Mesenchymal stem cell (in vitro differentiated cells and primary cell): ENCODE measurements around the gene FFAR2.

Experiments used
- DNase-seq: peaks from one replicate; pipeline ENCODE4 v3.0.0-alpha.2; 2013
- H2AFZ ChIP-seq: one replicate; pipeline ENCODE4 v1.6.1; 2013; ENCODE audit warnings: low read depth, mild to moderate bottlenecking, control low read depth, inconsistent platforms, low read length, moderate library complexity
- H2AK5ac ChIP-seq: 2 replicates; pipeline ENCODE4 v1.6.1; 2013; ENCODE audit warnings: low read length, moderate library complexity, mild to moderate bottlenecking, inconsistent platforms; ENCODE audit not compliant: severe bottlenecking
- H2BK120ac ChIP-seq: one replicate; pipeline ENCODE4 v1.6.1; 2013; ENCODE audit warnings: low read depth, mild to moderate bottlenecking, inconsistent platforms, low read length, moderate library complexity
- H2BK12ac ChIP-seq, 2 experiments: one replicate each; pipeline ENCODE4 v1.6.1; 2013; ENCODE audit warnings: inconsistent platforms in 2 of 2, low read length in 2 of 2, mild to moderate bottlenecking in 2 of 2, moderate library complexity in 2 of 2, control low read depth in 1 of 2
- H2BK15ac ChIP-seq: one replicate; pipeline ENCODE4 v1.6.1; 2013; ENCODE audit warnings: mild to moderate bottlenecking, low read depth, inconsistent platforms; ENCODE audit not compliant: poor library complexity, severe bottlenecking
- H2BK5ac ChIP-seq: 2 replicates; pipeline ENCODE4 v1.6.1; 2013; ENCODE audit warnings: low read depth, mild to moderate bottlenecking, low read length, control low read depth, inconsistent platforms; ENCODE audit not compliant: poor library complexity, severe bottlenecking
- H3K14ac ChIP-seq, 2 experiments: one replicate each; pipeline ENCODE4 v1.6.1; 2013; ENCODE audit warnings: inconsistent platforms in 2 of 2, low read length in 2 of 2, control low read depth in 1 of 2, mild to moderate bottlenecking in 1 of 2, moderate library complexity in 1 of 2
- H3K18ac ChIP-seq, 2 experiments: one replicate each; pipeline ENCODE4 v1.6.1; 2013; ENCODE audit warnings: inconsistent platforms in 2 of 2, low read length in 2 of 2, control low read depth in 1 of 2, low read depth in 1 of 2, mild to moderate bottlenecking in 1 of 2
- H3K23ac ChIP-seq, 2 experiments: one replicate each; pipeline ENCODE4 v1.6.1; 2013; ENCODE audit warnings: inconsistent platforms in 2 of 2, low read length in 2 of 2, mild to moderate bottlenecking in 2 of 2, moderate library complexity in 2 of 2, control low read depth in 1 of 2
- H3K27ac ChIP-seq: 2 replicates; pipeline ENCODE4 v1.5.1; 2013; ENCODE audit warnings: mild to moderate bottlenecking, moderate library complexity, low read length, control low read depth, inconsistent platforms; ENCODE audit not compliant: poor library complexity, severe bottlenecking
- H3K27me3 ChIP-seq, 2 experiments: 2 replicates each; pipeline versions ENCODE4 v1.6.1 to v1.7.0; 2013; ENCODE audit warnings: low read length in 2 of 2, mild to moderate bottlenecking in 2 of 2, moderate library complexity in 2 of 2, control low read depth in 1 of 2, inconsistent platforms in 1 of 2; ENCODE audit not compliant: control insufficient read depth in 1 of 2, insufficient read depth in 1 of 2
- H3K36me3 ChIP-seq, 2 experiments: 2 replicates each; pipeline versions ENCODE4 v1.6.1 to v1.7.0; 2013; ENCODE audit warnings: low read length in 2 of 2, control low read depth in 1 of 2, inconsistent platforms in 1 of 2, low read depth in 1 of 2, mild to moderate bottlenecking in 1 of 2; ENCODE audit not compliant: insufficient read depth in 2 of 2, control insufficient read depth in 1 of 2
- H3K4ac ChIP-seq, 2 experiments: one replicate each; pipeline ENCODE4 v1.6.1; 2013; ENCODE audit warnings: inconsistent platforms in 2 of 2, low read length in 2 of 2, mild to moderate bottlenecking in 2 of 2, moderate library complexity in 2 of 2, control low read depth in 1 of 2, low read depth in 1 of 2
- H3K4me1 ChIP-seq: 2 replicates; pipeline ENCODE4 v1.6.1; 2013; ENCODE audit warnings: low read depth, low read length, control low read depth; ENCODE audit not compliant: control insufficient read depth, insufficient read depth
- H3K4me2 ChIP-seq: 2 replicates; pipeline ENCODE4 v1.6.1; 2013; ENCODE audit warnings: low read length, mild to moderate bottlenecking, inconsistent platforms; ENCODE audit not compliant: poor library complexity, severe bottlenecking
- H3K4me3 ChIP-seq, 2 experiments: 2 replicates each; pipeline versions ENCODE4 v1.5.1 to v1.7.0; 2013; ENCODE audit warnings: low read length in 2 of 2, mild to moderate bottlenecking in 2 of 2, control low read depth in 1 of 2, low read depth in 1 of 2; ENCODE audit not compliant: insufficient read depth in 1 of 2
- H3K79me1 ChIP-seq: replicated peaks from 2 replicates; pipeline ENCODE4 v1.6.1; 2013; ENCODE audit warnings: mild to moderate bottlenecking, control low read depth, low read length, inconsistent platforms; ENCODE audit not compliant: poor library complexity, severe bottlenecking
- H3K9ac ChIP-seq: 2 replicates; pipeline ENCODE4 v1.7.0; 2013; ENCODE audit warnings: mild to moderate bottlenecking, low read length, moderate library complexity
- H3K9me3 ChIP-seq: 2 replicates; pipeline ENCODE4 v1.7.0; 2013; ENCODE audit warnings: mild to moderate bottlenecking, low read length; ENCODE audit not compliant: control insufficient read depth
- H4K8ac ChIP-seq: one replicate; pipeline ENCODE4 v1.6.1; 2013; ENCODE audit warnings: inconsistent platforms, mild to moderate bottlenecking, low read length, moderate library complexity
- H4K91ac ChIP-seq: one replicate; pipeline ENCODE4 v1.6.1; 2013; ENCODE audit warnings: mild to moderate bottlenecking, low read length, inconsistent platforms
- WGBS: methylation state at CpG from one replicate; pipeline ENCODE4 v1.1.7; 2013; ENCODE audit warnings: mixed read lengths; 5-methylcytosine and 5-hydroxymethylcytosine counted together

The FFAR2 gene

DNA sequence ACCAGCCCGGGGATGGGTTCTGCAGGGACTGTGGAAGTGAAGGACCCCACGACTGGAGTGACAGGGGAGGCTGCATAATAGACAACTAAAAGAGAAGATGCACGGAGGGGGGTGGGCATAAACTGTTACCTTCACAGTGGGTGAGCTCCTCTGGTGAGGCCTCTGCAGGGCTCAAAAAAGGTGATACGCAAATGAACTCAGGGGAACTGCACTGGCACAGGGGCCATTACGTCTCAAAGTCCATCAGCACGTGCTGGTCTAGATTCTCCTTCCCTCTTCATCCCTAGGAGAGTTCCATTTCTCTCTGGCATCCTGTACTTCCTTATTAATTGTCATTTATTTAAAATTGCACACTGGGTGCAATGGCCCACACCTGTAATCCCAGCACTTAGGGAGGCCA lies 8.1 kb upstream of the FFAR2 start:
- no peak overlapping the region for H3K4me2 ChIP-seq
- H3K23ac ChIP-seq, result no peak overlapping the region
- no peak overlapping the region for H3K18ac ChIP-seq
- no peak overlapping the region for H4K91ac ChIP-seq
- H3K4me1 ChIP-seq, result no peaks in the 10 kb centered on the region
- peak overlapping the region in 1 of 2 experiments; percentile 6 for H2BK12ac ChIP-seq
- peaks cover 0 to 21% of the 10 kb centered on the region in 2 experiments for H3K27me3 ChIP-seq
- no peak overlapping the region for H2BK5ac ChIP-seq
- H4K8ac ChIP-seq, result no peak overlapping the region
- H3K4me3 ChIP-seq, result no peak overlapping the region
- no peak overlapping the region for H3K4ac ChIP-seq
- H2AK5ac ChIP-seq, result no peak overlapping the region
- H3K9me3 ChIP-seq, result no peaks in the 10 kb centered on the region
- no peak overlapping the region for H2AFZ ChIP-seq
- H3K27ac ChIP-seq, result no peak overlapping the region
- no peak overlapping the region for H2BK15ac ChIP-seq
- 76% methylated on average over 6 of the region's 6 CpGs for WGBS
- no peaks in the 10 kb centered on the region for H3K79me1 ChIP-seq
- DNase-seq, result no peak
- H3K9ac ChIP-seq, result no peak overlapping the region
- no peaks in the 10 kb centered on the region for H3K36me3 ChIP-seq
- H2BK120ac ChIP-seq, result no peak overlapping the region
- no peak overlapping the region for H3K14ac ChIP-seq

DNA sequence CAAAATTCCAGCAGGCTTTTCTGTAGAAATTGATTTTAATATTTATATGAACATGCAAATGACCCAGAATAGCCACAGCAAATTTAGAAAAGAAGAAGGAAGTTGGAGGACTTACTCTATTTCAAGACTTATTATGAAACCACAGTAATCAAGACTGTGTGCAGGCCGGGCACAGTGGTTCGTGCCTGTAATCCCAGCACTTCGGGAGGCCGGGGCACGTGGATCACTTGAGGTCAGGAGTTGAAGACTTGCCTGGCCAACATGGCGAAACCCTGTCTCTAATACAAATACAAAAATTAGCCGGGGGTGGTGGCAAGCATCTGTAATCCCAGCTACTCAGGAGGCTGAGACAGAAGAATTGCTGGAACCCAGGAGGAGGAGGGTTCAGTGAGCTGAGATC lies 6.0 kb upstream of the FFAR2 start:
- Histone ChIP-seq H3K9ac (no peak overlapping the region), H3K9me3 (no peaks in the 10 kb centered on the region), H3K27ac (no peak overlapping the region), H2BK5ac (no peak overlapping the region), H3K4me1 (no peaks in the 10 kb centered on the region), H2AK5ac (no peak overlapping the region), H3K27me3 (peaks cover 0 to 37% of the 10 kb centered on the region in 2 experiments), H3K4ac (no peak overlapping the region), H2BK12ac (no peak overlapping the region), H2BK15ac (no peak overlapping the region), H2BK120ac (no peak overlapping the region), H3K23ac (no peak overlapping the region), H3K18ac (no peak overlapping the region), H2AFZ (no peak overlapping the region), H4K8ac (no peak overlapping the region), H3K36me3 (no peaks in the 10 kb centered on the region), H4K91ac (no peak overlapping the region), H3K4me3 (no peak overlapping the region), H3K4me2 (no peak overlapping the region), H3K79me1 (no peaks in the 10 kb centered on the region), H3K14ac (no peak overlapping the region)
- DNase-seq, result peak; percentile 31
- WGBS, result 74% methylated on average over 7 of the region's 7 CpGs

DNA sequence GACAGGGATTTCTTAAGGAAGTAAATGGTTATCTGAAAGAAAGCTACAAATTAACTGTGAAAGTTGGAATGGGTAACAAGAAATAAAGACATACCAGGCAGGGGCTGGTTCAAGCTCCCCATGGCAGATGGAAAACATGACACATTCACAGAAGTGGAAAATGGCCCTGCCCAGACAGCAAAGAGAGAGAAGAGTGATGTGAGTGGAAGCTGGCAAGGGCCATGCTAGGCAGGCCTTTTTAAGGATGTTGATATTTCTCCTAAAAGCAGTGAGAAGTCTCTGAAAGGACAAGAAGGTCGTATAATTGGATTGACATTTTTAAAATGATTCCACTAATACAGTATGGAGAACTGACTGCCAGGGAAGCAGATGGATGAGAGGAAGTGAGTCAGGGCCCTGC lies 3.3 kb upstream of the FFAR2 start:
- H2BK12ac ChIP-seq, result no peak overlapping the region
- H3K4me1 ChIP-seq, result no peaks in the 10 kb centered on the region
- H3K79me1 ChIP-seq, result no peaks in the 10 kb centered on the region
- no peak overlapping the region for H2BK5ac ChIP-seq
- H3K4me3 ChIP-seq, result no peak overlapping the region
- H3K14ac ChIP-seq, result no peak overlapping the region
- H3K18ac ChIP-seq, result no peak overlapping the region
- peaks cover 3 to 32% of the 10 kb centered on the region in 2 experiments for H3K27me3 ChIP-seq
- no peak overlapping the region for H3K27ac ChIP-seq
- no peak overlapping the region for H2BK15ac ChIP-seq
- DNase-seq, result no peak
- WGBS, result 81% methylated on average over 1 of the region's 1 CpG
- H3K9ac ChIP-seq, result no peak overlapping the region
- no peak overlapping the region for H2BK120ac ChIP-seq
- no peak overlapping the region for H4K8ac ChIP-seq
- no peak overlapping the region for H2AK5ac ChIP-seq
- no peaks in the 10 kb centered on the region for H3K9me3 ChIP-seq
- no peaks in the 10 kb centered on the region for H3K36me3 ChIP-seq
- no peak overlapping the region for H3K23ac ChIP-seq
- H3K4me2 ChIP-seq, result no peak overlapping the region
- H4K91ac ChIP-seq, result no peak overlapping the region
- no peak overlapping the region for H2AFZ ChIP-seq
- H3K4ac ChIP-seq, result no peak overlapping the region

- no peak overlapping the region for H3K9ac ChIP-seq
- H4K91ac ChIP-seq, result no peak overlapping the region
- H2BK120ac ChIP-seq, result no peak overlapping the region
- no peak overlapping the region for H2AK5ac ChIP-seq
- no peak overlapping the region for H2BK5ac ChIP-seq
- DNase-seq, result no peak
- H3K14ac ChIP-seq, result no peak overlapping the region
- no peaks in the 10 kb centered on the region for H3K9me3 ChIP-seq
- no peak overlapping the region for H4K8ac ChIP-seq
- no peak overlapping the region for H3K4me3 ChIP-seq
- H3K4me1 ChIP-seq, result no peaks in the 10 kb centered on the region
- H2AFZ ChIP-seq, result no peak overlapping the region
- no peak overlapping the region for H3K4me2 ChIP-seq
- 85% methylated on average over 20 of the region's 21 CpGs for WGBS
- H3K79me1 ChIP-seq, result no peaks in the 10 kb centered on the region
- H3K36me3 ChIP-seq, result no peaks in the 10 kb centered on the region
- H3K27ac ChIP-seq, result no peak overlapping the region
- no peak overlapping the region for H3K23ac ChIP-seq
- no peak overlapping the region for H2BK12ac ChIP-seq
- no peak overlapping the region for H3K4ac ChIP-seq
- H2BK15ac ChIP-seq, result no peak overlapping the region
- no peak overlapping the region for H3K18ac ChIP-seq
- H3K27me3 ChIP-seq, result peaks cover 3 to 41% of the 10 kb centered on the region in 2 experiments
Observed at GRCh38 chr19:35445826-35446593, 2.0 kb upstream of the FFAR2 start.
